Measurements from ENCODE around the gene AACS. TPM values are rescaled to one million over a fixed set of nuclear protein-coding genes. Genes with fewer than 3 reads are reported as not detected.

Gene AACS
- total RNA-seq, 3 donors from 2014 or later (not counting 1 experiment from before 2014, with no cell fraction given): 14.6 to 20.4 (median 18.1) TPM

GRCh38 chr12:125121106-125121505, 55.9 kb downstream of the AACS start:
- H3K9me3 ChIP-seq (ENCODE audit: control insufficient read depth, insufficient read depth, low read length): no peaks in the 10 kb centered on the region
- Mint-ChIP-seq H3K9me3 (no peaks in the 10 kb centered on the region), H3K27ac (no peak overlapping the region), H3K36me3 (no peaks in the 10 kb centered on the region), H3K4me1 (peaks cover 0 to 6% of the 10 kb centered on the region in 2 donors), H3K27me3 (ENCODE audit: low read depth in 2 of 2) (no peaks in the 10 kb centered on the region), H3K4me3 (no peak overlapping the region)
- no peaks in the 10 kb centered on the region for H3K27me3 ChIP-seq (ENCODE audit: control insufficient read depth, insufficient read depth, low read length)
- TF ChIP-seq CTCF (IDR thresholded peaks at IDR 0.05): no peak
- DNase-seq (no peak), ATAC-seq (no peak)
- H3K4me1 ChIP-seq (ENCODE audit: control insufficient read depth, insufficient read depth, low read length): no peaks in the 10 kb centered on the region
- WGBS (ENCODE audit: insufficient coverage): 94% methylated on average over 14 of the region's 14 CpGs
- H3K27ac ChIP-seq (ENCODE audit: low read length): no peak overlapping the region
- intact Hi-C loops (cut with micrococcal nuclease): no loop called here
- H3K4me3 ChIP-seq (ENCODE audit: low read length): no peak overlapping the region
- peaks cover 3% of the 10 kb centered on the region for H3K36me3 ChIP-seq (ENCODE audit: control insufficient read depth, insufficient read depth, low read length)

GRCh38 chr12:125122668-125123067, 57.4 kb downstream of the AACS start:
- H3K27ac Mint-ChIP-seq: no peak overlapping the region
- H3K4me3 Mint-ChIP-seq: no peak overlapping the region
- Histone ChIP-seq H3K4me1 (ENCODE audit: control insufficient read depth, insufficient read depth, low read length) (no peaks in the 10 kb centered on the region), H3K9me3 (ENCODE audit: control insufficient read depth, insufficient read depth, low read length) (no peaks in the 10 kb centered on the region), H3K27ac (ENCODE audit: low read length) (no peak overlapping the region), H3K27me3 (ENCODE audit: control insufficient read depth, insufficient read depth, low read length) (no peaks in the 10 kb centered on the region), H3K4me3 (ENCODE audit: low read length) (no peak overlapping the region), H3K36me3 (ENCODE audit: control insufficient read depth, insufficient read depth, low read length) (peaks cover 3% of the 10 kb centered on the region)
- DNase-seq (no peak), ATAC-seq (no peak)
- no peaks in the 10 kb centered on the region for H3K36me3 Mint-ChIP-seq
- WGBS (ENCODE audit: insufficient coverage): 93% methylated on average over 14 of the region's 14 CpGs
- no peaks in the 10 kb centered on the region for H3K9me3 Mint-ChIP-seq
- H3K27me3 Mint-ChIP-seq (ENCODE audit: low read depth in 2 of 2): no peaks in the 10 kb centered on the region
- peaks cover 0 to 6% of the 10 kb centered on the region in 2 donors for H3K4me1 Mint-ChIP-seq
- intact Hi-C loops (cut with micrococcal nuclease): no loop called here
- no peak for TF ChIP-seq CTCF (IDR thresholded peaks at IDR 0.05)

GRCh38 chr12:125124320-125124966, 59.2 kb downstream of the AACS start:
- no peak overlapping the region for H3K27ac ChIP-seq (ENCODE audit: low read length)
- WGBS (ENCODE audit: insufficient coverage): 81% methylated on average over 11 of the region's 11 CpGs
- no peaks in the 10 kb centered on the region for H3K9me3 ChIP-seq (ENCODE audit: control insufficient read depth, insufficient read depth, low read length)
- intact Hi-C loops (cut with micrococcal nuclease): no loop called here
- no peak overlapping the region for H3K4me3 ChIP-seq (ENCODE audit: low read length)
- Mint-ChIP-seq H3K4me1 (peaks cover 0 to 6% of the 10 kb centered on the region in 2 donors), H3K9me3 (no peaks in the 10 kb centered on the region), H3K27me3 (ENCODE audit: low read depth in 2 of 2) (no peaks in the 10 kb centered on the region), H3K27ac (no peak overlapping the region), H3K4me3 (no peak overlapping the region), H3K36me3 (no peaks in the 10 kb centered on the region)
- H3K36me3 ChIP-seq (ENCODE audit: control insufficient read depth, insufficient read depth, low read length): no peaks in the 10 kb centered on the region
- H3K4me1 ChIP-seq (ENCODE audit: control insufficient read depth, insufficient read depth, low read length): no peaks in the 10 kb centered on the region
- H3K27me3 ChIP-seq (ENCODE audit: control insufficient read depth, insufficient read depth, low read length): no peaks in the 10 kb centered on the region
- TF ChIP-seq CTCF (IDR thresholded peaks at IDR 0.05): no peak
- no peak for ATAC-seq
- DNase-seq: no peak

GRCh38 chr12:125125271-125125670, 60.0 kb downstream of the AACS start:
- no peak overlapping the region for H3K27ac Mint-ChIP-seq
- H3K9me3 Mint-ChIP-seq: no peaks in the 10 kb centered on the region
- ATAC-seq: no peak
- TF ChIP-seq CTCF (IDR thresholded peaks at IDR 0.05): no peak
- H3K4me3 Mint-ChIP-seq: no peak overlapping the region
- WGBS (ENCODE audit: insufficient coverage): 92% methylated on average over 4 of the region's 4 CpGs
- no peak for DNase-seq
- no peaks in the 10 kb centered on the region for H3K9me3 ChIP-seq (ENCODE audit: control insufficient read depth, insufficient read depth, low read length)
- intact Hi-C loops (cut with micrococcal nuclease): no loop called here
- no peaks in the 10 kb centered on the region for H3K4me1 ChIP-seq (ENCODE audit: control insufficient read depth, insufficient read depth, low read length)
- no peaks in the 10 kb centered on the region for H3K36me3 Mint-ChIP-seq
- no peak overlapping the region for H3K4me3 ChIP-seq (ENCODE audit: low read length)
- H3K27ac ChIP-seq (ENCODE audit: low read length): no peak overlapping the region
- peaks cover 0 to 6% of the 10 kb centered on the region in 2 donors for H3K4me1 Mint-ChIP-seq
- H3K27me3 Mint-ChIP-seq (ENCODE audit: low read depth in 2 of 2): no peaks in the 10 kb centered on the region
- no peaks in the 10 kb centered on the region for H3K27me3 ChIP-seq (ENCODE audit: control insufficient read depth, insufficient read depth, low read length)
- H3K36me3 ChIP-seq (ENCODE audit: control insufficient read depth, insufficient read depth, low read length): no peaks in the 10 kb centered on the region

All from natural killer cell (primary cell).